ENCODE measurements around the gene RPS14.
A peak's percentile ranks its signal among the peaks of the same experiment; 100 is the strongest.
"Not testable (repeated sequence)": the region's sequence is repeated elsewhere in the genome, so short reads cannot be mapped to it uniquely, and the experiment has no call there.

Gene RPS14

GRCh38 chr5:150479416-150479815 is 29.9 kb upstream of the RPS14 start:
- no peak for DNase-seq (ENCODE audit: low spot score)

DNA sequence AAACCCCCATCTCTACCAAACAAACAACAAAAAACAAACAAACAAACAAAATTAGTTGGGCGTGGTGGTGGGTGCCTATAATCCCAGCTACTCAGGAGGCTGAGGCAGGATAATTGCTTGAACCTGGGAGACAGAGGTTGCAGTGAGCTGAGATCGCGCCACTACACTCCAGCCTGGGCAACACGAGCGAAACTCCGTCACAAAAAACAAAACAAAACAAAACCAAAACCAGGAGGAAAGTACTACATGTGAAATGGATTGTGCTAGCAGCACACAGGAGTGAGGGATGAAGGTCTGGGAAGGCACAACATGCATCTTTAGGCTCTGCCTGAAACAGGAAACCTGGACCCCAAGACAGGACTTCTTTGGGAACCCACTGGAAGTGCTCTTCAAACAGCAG is 27.0 kb upstream of the RPS14 start:
- DNase-seq (ENCODE audit: low spot score): not testable (repeated sequence)

DNA sequence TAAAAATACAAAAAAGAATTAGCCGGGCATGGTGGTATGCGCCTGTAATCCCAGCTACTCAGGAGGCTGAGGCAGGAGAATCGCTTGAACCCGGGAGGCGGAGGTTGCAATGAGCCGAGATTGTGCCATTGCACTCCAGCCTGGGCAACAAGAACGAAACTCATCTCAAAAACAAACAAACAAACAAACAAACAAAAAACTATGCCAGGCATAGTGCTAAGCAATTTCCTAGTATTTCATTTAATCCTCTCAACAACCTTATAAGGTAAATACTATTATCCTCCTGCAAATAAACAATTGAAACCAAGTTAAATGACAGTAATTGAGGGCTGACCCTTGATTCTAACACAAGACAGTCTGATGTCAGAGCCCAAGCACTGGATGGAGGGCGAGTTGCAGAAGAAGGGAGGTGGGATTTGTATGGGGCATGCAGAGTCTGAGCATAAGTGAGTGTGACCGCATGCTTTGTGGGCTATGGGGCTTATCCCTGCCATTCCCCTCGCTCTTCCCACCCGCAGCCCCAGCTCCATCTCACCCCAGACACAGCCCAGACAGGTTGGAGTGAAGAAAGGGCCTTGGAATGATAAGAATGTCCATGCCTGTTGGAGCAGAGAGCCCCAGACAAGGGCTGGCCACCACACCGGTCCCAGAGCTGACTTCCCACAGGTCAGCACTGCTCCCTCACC is 24.3 kb upstream of the RPS14 start:
- DNase-seq (ENCODE audit: low spot score): peak; percentile 75

GRCh38 chr5:150469718-150470469 is 20.4 kb upstream of the RPS14 start:
- no peak for DNase-seq (ENCODE audit: low spot score)

- DNase-seq (ENCODE audit: low spot score): no peak
These were observed 18.7 kb upstream of the RPS14 start for GRCh38 chr5:150468206-150468605.

DNA sequence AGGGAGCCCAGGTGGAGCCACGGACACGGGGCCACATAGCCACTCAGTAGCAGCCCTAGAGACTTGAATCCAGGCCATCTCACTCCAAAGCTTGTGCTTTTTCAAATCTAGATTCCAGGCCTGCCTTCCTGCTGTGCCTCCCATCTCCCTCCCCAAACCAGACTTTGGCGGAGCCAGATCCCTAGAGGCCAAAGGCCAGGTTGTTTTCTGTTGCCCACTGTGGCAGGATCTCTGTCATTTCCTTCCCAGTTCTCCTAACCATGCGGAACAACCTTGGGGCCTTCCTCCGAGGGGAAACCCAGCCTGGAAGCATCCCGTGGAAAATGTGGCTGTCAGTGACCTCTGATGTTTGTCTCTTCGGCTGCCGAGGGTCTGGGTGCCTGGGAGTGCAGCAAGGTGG is 16.4 kb upstream of the RPS14 start:
- DNase-seq (ENCODE audit: low spot score): no peak

GRCh38 chr5:150464554-150465012 is 15.0 kb upstream of the RPS14 start:
- no peak for DNase-seq (ENCODE audit: low spot score)

DNA sequence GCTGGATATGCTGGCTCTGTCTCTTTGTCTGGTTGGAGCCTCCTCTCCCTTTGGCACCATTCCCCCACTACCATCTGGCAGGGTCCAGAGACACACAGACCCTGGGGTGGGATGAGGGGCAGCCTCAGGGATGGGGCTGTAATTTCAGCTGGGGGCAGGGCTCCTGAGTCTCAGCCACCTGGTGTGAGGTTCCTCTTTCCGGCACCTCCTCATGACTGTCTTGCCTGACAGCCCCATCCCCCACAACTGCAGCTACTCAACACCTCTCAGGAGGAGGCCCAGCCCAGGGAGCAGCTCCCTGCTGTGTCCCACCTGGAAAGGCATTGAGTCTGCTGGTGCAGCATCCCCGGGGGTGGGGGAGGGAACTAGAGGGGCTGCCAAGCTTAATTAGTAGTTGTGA is 11.7 kb upstream of the RPS14 start:
- DNase-seq (ENCODE audit: low spot score): no peak

DNA sequence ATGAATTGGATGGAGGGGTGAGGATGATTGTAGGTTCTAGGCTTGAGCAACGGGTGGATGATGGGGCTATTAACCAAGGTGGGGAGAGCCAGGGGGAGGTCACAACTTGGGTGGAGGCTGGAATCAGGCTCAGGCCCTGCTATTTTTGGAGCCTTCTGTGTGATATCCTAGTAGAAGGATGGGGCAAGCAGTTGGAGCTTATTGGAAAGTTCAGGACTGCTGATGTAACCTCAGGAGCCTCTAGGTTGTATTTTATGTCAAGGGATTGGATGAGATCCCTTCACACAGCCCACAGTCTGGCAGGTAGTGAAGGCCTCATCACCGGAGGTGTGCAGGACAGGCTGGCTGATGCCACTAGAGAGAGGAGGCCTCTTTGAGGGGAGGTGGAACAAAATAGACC is 11.2 kb upstream of the RPS14 start:
- no peak for DNase-seq (ENCODE audit: low spot score)

DNA sequence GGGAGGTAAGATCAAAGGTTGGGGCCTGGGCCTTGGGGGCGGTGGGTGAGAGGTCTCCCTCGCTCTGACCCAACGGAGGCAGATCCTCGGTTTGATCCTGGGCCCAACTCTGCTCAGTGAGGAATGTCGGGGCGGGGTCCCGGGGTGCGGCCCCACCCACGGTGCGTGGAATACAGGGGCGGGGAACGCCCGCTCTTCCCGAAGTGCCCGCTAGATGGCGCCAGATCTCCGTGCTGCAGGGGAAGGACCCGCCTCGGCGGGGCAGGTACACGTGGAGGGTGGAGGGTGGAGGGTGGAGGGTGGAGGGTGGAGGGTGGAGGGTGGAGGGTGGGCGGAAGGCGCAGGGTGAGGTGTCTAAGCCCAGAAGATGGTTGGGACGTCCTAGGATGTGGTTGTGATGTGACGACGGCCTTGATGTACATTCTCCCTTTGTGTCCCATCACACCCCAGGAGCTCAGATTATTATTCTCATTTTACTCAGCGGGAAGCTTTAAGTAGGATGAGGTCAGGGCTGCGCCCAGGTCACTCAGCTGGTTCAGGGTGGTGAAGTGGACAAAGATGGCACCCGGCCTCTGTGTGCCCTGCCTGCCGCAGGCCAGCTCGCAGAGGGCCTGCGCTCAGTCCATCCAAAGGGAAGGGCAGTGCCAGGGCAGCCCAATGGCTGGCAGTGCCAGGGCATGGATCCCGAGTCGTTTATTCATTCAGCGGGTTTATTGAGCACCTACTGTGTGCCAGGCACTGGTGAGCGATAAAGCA is 9.4 kb upstream of the RPS14 start:
- peak; percentile 61 for DNase-seq (ENCODE audit: low spot score)

DNA sequence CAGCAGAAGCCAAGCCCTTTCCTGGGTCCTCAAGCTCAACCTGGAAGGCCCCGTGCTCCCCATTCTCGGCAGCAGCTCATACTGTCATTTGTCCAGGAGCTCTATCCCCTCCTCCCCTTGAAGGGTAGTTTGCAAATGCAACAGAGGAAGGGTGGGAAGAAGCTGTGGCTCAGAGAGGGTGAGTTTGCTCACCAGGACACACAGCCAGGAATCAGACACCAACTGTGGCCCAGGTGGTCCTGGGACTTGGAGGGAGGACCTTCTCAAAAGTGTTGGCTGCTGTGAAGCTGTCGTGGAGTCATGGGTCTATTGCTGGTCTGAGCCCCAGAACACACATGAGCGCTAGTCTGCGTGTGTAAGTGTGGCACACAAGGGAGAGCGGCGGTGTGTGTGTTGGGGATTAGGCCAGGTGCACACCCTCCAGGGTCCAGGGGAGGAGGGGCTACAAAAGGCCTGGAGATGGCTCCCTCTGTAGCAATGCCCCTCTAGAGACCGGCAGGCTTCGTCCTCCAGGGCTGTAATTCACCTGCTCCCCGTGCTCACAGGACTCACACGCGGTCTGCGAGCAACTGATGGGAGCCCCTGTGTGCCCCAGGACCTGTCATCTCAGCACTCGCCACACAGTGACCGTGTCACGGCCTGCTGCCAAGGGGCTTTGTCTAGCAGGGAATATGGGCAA is 8.2 kb upstream of the RPS14 start:
- DNase-seq (ENCODE audit: low spot score): no peak

DNA sequence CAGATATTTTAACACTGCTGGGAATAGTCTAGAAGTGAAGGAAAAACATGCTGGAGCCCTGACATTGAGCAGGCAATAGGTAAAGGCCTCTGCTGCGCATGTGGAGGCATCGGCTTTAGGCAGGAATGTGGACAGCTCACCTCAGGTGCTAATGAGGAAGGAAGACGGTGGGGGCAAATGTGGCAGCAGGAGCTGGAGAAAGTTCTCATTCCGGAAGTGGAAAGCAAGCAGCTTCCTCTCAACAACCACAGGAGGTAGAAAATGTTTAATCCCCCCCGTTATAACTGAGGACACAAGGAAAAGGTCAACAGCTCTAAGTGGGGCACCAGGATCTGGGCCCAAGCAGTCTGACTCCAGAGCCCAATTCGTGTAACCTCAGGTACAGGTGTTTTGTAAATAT is 7.6 kb upstream of the RPS14 start:
- no peak for DNase-seq (ENCODE audit: low spot score)

DNA sequence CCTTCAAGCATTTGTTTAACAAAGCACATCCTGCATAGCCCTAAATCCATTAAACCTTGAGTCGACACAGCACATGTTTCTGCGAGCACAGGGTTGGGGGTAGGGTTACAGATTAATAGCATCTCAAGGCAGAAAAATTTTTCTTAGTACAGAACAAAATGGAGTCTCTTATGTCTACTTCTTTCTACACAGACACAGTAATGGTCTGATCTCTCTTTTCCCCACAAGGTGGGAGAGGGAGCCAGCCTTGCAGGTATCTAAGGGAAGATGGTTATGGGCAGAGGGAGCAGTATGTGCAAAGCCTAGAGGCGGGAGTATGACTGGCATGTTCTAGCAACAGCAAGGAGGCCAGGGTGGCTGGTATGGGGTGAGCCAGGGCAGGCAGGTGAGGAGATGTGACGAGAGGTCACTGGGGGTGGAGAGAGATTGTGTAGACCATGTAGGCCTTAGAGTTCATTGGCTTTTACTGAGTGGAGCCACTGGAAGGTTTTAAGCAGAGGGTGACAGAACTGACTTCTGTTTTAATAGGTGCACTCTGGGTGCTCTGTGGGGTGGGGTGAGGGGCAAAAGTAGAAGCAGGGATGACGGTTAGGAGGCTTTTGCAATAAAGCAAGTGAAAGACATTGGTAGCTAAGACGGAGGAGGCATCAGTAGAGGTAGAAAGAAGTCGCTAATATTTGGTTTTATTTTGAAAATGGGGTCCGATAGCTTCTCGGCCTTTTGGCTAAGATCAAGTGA is 5.1 kb upstream of the RPS14 start:
- no peak for DNase-seq (ENCODE audit: low spot score)

DNA sequence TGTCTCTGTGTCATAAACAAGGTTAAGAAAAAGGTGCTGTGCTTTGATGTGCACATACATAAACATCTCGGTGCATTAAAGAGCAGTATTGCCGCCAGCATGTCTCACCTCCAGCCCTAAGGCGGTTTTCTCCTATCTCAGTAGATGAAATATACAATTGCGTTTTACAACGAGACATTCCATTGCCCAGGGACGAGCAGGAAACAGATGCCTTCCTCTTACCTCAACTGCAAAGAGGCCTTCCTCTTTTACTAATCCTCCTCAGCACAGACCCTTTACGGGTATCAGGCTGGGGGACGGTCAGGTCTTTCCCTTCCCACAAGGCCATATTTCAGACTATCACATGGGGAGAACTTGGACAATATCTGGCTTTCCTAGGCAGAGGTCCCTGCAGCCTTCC is 4.5 kb upstream of the RPS14 start:
- DNase-seq (ENCODE audit: low spot score): not testable (repeated sequence)

GRCh38 chr5:150452914-150453313 is 3.4 kb upstream of the RPS14 start:
- no peak for DNase-seq (ENCODE audit: low spot score)

DNA sequence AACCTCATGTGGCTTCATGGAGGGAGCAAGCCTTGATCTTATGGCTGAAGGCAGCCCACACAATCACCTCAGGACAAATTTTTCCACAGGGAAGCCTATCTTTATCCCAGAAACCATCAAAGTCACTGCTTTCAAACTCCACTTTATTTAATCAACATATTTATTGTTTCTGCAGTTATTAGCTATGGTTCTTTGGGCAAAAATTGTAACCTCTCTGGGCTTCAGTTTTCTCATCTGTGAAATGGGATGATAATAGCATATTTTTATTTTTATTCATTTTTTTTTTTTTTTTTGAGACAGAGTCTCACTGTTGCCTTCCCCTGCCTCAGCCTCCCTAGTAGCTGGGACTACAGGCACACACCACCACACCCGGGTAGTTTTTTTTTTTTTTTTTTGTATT is 2.1 kb upstream of the RPS14 start:
- no peak for DNase-seq (ENCODE audit: low spot score)

DNA sequence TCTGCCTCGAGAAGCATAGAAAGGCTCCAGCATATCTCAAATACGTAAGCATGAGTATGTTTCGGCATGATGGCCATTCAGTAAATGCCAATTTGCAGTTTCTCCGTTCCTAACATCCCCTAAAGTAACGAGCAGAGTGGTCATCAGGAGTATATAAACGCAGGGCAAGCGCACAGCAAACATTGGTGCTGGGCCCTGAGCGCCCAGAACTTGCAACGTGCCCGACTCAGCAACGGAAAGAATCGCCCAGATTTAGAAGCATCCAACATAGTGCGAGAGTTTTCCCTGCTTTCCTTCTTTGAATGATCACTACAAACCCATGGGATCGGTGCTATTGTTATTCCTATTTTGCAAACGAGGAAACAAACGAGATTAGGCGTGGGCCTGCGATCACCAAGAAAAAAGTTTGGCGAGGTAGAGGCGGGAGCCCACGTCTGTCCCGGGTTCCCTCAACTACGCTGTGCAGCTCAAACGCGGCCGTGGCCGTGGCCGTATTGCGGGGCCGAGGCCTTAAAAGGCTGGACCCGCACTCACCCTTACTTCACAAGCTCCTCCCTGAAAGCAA is 505 bp downstream of the RPS14 start:
- no peak for DNase-seq (ENCODE audit: low spot score)

- DNase-seq (ENCODE audit: low spot score): no peak
These were observed 1.2 kb downstream of the RPS14 start for GRCh38 chr5:150448334-150448733.

DNA sequence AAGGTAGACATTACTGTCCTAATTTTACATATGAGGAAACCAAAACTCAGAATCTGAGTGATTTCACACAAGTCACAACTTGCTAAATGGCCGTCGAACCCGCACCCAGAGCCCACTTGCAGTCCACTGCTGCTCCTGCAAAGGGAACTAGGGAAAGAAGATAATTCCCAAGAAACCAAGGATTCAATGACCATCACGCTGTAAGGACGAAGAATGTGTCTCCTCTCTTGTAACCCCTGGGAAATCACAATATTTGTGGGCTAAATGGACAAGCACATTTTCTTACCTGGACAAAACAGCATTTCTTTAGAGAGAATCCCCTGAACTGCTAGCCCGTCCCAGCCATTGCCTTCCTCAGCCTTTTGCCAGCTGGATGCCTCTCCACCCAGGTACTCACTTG is 2.4 kb downstream of the RPS14 start:
- DNase-seq (ENCODE audit: low spot score): no peak

DNA sequence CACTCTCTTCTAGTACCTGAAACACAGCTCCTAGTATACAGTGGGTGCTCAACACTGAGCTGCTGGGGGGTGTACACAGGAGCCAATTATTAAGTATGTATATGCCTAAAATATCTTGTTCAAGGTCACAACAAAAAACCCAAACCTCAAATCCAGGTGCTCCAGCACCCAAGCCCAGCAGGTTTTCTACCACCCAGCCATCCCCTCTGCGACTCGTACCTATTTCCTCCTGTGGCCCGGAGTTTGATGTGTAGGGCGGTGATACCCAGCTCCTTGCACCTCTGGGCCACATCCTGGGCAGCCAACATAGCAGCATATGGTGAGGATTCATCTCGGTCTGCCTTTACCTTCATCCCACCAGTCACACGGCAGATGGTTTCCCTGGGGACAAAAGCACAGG is 3.0 kb downstream of the RPS14 start:
- no peak for DNase-seq (ENCODE audit: low spot score)

DNA sequence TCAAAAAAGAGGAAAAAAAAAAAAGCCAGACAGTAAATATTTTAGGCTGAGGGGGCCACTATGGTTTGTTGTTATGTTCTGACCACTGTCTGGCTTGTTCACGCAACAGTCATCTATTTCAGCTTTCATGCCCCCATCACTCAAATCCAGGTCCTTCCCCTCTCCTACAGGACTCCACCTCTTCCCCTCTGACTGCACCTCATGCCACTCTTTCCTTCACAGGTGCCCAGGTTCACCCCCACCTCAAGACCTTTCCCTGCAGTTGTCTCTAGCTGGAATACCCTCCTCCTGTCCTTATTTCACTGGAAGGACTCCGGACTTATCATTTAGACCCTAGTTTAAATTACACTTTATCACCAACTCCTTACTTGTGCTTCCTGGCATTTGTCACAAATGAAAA is 3.5 kb downstream of the RPS14 start:
- DNase-seq (ENCODE audit: low spot score): no peak
